Measurements from ENCODE around the gene RNF113A. TPM values are rescaled to one million over a fixed set of nuclear protein-coding genes. Genes with fewer than 3 reads are reported as not detected.
A peak's percentile ranks its signal among the peaks of the same experiment; 100 is the strongest.
"Not testable (repeated sequence)": the region's sequence is repeated elsewhere in the genome, so short reads cannot be mapped to it uniquely, and the experiment has no call there.

RNF113A gene
- 10 to 100 TPM in 2 of 10 donors, 1 to 10 TPM in 8; 7.9 to 11.3 (median 8.9) TPM for polyA plus RNA-seq (ENCODE audit: insufficient read length in 10 of 10)
- long read RNA-seq, donor 1, transcript RNF113A-201 (1 exons, 1,353 nt): major isoform, 11 of 11 reads
- long read RNA-seq, donor 1, partial matches to known transcripts: 0 of 11 reads
- long read RNA-seq, donor 1, other reads (novel, unspliced or antisense): 0 of 11 reads
- long read RNA-seq, donor 2, transcript RNF113A-201 (1 exons, 1,353 nt): major isoform, 7 of 7 reads
- long read RNA-seq, donor 2, partial matches to known transcripts: 0 of 7 reads
- long read RNA-seq, donor 2, other reads (novel, unspliced or antisense): 0 of 7 reads
- long read RNA-seq, donor 3: 0 reads
- long read RNA-seq, donor 4, transcript RNF113A-201 (1 exons, 1,353 nt): major isoform, 10 of 10 reads
- long read RNA-seq, donor 4, partial matches to known transcripts: 0 of 10 reads
- long read RNA-seq, donor 4, other reads (novel, unspliced or antisense): 0 of 10 reads
- long read RNA-seq, donor 5, transcript RNF113A-201 (1 exons, 1,353 nt): major isoform, 10 of 10 reads
- long read RNA-seq, donor 5, partial matches to known transcripts: 0 of 10 reads
- long read RNA-seq, donor 5, other reads (novel, unspliced or antisense): 0 of 10 reads
- long read RNA-seq, donor 6, transcript RNF113A-201 (1 exons, 1,353 nt): major isoform, 14 of 14 reads
- long read RNA-seq, donor 6, partial matches to known transcripts: 0 of 14 reads
- long read RNA-seq, donor 6, other reads (novel, unspliced or antisense): 0 of 14 reads
- long read RNA-seq, donor 7, transcript RNF113A-201 (1 exons, 1,353 nt): major isoform, 5 of 5 reads
- long read RNA-seq, donor 7, partial matches to known transcripts: 0 of 5 reads
- long read RNA-seq, donor 7, other reads (novel, unspliced or antisense): 0 of 5 reads
- long read RNA-seq, donor 8, partial matches to known transcripts: 0 of 4 reads
- long read RNA-seq, donor 8, other reads (novel, unspliced or antisense): 0 of 4 reads
- long read RNA-seq, donor 9, partial matches to known transcripts: 92 of 93 reads
- long read RNA-seq, donor 9, other reads (novel, unspliced or antisense): 0 of 93 reads

DNA sequence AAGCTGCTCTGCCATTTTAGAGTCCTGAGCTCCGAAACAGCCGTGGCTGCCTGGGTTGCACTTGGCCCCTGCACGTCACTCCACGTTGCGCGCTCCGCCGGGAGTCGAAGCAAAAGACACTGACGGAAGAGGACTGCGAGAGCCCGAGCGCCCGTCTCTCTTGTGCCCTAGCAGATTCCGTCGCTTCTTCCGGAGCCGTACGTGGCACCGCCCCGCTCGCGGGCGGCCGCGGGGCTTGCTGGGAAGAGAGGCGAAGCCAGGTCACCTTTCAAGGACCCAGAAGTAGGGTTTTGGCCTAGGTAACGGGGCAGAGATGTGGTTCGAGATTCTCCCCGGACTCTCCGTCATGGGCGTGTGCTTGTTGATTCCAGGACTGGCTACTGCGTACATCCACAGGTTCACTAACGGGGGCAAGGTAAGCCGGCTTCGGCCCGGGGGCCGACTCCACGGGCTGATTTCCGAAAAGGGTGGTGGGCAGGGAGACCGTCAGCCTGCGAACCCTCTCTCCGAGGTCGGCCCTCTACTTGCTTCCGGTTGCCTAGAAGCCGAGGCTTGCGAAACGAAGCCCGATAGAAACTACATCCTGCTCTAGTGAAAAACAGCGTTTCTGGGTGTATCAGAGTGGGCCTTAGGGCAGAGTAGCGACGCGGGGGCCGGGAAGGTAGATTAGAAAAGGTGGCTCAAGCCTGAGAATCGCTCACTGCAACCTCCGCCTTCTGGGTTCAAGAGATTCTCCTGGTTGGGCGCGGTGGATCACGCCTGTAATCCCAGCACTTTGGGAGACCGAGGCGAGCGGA is at the start of gene RNF113A, which contains the start of gene NDUFA1:
RNF113A (minus strand) TSS at position 135 of the 797 bp plus-strand sequence; CDS start at position 15, 120 bp downstream.
NDUFA1 (plus strand) TSS at position 234 of the 797 bp plus-strand sequence; CDS start at position 314, 80 bp downstream.
- peak; percentile 77 to 92 (median 87) for DNase-seq

DNA sequence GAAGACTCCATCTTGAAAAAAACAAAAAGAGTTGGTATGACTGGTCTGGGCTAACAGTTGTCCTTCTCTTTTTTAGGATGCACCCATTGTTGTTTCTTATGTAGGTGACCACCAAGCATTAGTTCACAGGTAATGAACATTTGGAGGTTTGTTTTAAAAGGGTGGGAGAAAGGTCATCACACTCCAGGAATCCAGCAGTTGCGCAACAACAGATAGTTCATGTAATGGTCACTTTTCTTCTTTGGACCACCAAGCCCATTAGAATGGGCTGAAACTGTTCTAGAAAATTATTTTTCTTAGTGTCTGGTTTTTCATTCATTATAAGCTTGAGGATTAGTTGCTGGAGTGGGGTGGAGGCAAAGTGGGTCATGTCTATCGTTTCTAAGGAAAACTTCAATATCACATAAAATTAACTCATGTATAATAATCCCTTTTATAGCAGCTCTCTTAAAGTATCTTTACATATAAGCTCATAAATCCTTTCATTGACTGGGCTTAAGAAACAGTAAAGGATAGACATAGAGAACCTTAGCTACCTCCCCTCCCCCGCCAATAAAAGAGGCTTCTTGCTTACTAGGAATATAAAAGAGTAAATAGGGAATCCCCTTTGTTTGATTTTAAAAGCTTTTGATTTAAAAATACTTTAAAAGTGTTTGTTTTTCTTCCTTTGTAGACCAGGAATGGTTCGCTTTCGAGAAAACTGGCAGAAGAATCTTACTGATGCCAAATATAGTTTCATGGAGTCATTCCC is 48.5 kb upstream of the RNF113A start:
- no peak for DNase-seq

DNA sequence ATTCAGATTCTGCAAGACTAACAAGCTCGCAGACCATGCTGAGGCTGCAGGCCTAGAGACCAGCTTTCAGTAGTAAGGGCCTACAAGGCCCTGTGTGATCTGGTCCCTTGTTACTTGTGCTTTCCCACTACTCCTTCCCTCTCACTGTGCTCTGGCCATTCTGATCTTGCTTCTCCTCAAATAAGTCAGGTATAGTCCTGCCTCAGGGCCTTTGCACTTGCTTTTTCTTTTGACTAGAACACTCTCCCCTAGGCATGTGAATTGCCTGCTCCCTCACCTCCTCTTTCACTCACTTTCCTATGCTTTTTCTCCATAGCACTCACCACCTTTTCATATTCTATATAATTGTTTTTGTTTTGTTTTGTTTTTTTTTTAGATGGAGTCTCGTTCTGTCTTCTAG is 46.3 kb upstream of the RNF113A start:
- no peak for DNase-seq

DNA sequence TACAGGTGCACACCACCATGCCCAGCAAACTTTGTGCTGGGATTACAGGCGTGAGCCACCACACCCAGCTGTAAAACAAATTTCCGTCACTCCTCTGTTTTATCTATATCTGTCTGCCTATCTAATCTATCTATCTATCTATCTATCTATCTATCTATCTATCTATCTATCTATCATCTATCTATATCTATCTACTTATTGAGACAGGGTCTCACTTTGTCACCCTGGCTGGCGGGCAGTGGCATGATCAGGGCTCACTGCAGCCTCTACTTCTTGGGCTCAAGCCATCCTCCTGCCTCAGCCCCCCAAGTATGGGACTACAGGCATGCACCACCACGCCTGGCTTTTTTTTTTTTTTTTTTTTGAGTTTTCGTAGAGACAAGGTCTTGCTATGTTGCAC is 44.8 kb upstream of the RNF113A start:
- DNase-seq: no peak

DNA sequence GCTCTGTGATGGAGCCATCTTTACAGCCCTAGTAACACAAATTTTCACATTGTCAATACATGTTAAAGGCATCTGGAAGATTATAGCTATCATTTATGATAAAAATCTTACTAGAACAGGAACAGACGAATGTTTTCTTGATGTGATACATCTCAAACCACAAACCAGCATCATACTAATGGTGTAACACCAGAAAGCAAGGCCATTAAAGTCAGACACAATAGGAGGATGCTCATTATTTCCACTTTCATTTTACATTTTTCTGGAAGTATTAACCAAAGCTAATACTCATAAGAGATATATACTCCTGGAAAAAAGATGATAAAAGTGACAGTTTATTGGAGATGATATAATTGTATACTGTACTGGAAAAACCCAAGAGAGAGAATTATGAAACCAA is 29.4 kb upstream of the RNF113A start:
- DNase-seq: no peak

DNA sequence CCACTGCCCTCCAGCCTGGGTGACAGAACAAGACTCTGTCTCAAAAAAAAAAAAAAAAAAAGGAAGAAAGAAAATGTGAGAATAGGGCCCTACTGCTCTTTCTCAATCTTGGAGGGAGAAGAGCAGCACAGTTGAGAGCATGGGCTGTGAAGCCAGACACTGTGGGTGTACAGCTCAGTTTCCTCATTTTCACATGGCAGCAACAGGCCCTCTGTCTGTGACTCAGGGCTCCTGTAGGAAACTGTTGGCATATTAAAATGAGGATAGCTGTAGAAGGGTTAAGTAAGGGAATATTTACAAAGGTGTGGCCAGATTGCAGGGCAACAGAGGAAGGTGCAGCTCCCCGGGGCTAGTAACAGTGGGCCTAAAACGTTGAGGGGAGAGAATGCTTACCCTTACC is 27.6 kb upstream of the RNF113A start:
- no peak for DNase-seq

DNA sequence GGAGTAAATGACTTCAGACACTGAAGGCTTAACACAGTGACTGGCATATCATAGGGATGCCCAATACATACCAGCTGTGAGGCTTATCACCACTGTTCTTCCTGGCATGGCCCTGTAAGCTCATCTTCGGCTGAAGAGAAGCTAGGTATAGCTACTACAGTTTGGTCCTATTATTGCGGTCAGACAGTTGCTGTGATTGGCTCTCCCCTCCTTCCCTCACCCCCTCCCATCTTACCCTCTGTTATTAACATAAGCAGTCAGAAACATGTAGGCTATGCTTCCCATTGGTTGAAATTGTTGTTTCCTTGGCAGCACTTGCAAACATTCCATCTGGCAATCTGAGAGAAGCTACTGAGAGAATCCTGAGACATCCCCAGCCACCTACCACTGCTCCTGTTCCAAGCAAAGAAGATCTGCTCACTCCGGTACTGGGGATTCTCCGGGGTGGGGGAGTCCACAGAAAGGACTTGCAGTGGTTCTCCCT is 24.4 kb upstream of the RNF113A start, which contains the start of gene AKAP14:
AKAP14 (plus strand) TSS at position 51 of the 484 bp plus-strand sequence. CDS start 7,331 bp downstream, outside the sequence.
- DNase-seq: no peak

DNA sequence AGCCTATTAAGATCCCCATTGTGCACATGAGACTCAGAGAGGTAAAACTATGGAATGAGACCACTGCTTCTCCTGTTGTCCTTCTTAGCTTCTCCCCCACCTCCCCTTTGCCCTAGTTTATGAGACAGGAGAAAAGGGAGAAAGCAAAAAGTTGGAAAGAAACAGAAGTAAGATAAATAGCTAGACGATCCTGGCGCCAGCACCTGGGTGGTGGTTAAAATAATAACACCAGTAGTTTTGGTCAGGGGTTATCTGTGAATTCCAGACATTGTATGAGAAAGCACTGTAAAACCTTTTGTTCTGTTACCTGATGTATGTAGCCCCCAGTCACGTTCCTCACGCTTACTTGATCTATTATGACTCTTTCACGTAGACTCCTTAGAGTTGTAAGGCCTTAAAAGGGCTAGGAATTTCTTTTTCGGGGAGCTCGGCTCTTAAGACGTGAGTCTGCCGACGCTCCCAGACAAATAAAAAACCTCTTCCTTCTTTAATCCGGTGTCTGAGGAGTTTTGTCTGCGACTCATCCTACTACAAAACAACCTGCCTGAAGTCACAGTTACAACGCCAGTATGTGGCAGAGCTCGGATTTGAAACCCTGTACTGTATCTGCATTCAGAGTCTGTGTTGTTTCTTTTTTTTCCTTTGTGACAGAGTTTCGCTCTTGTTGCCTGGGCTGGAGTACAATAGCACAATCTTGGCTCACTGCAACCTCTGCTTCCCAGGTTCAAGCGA is 20.6 kb upstream of the RNF113A start:
- not testable (repeated sequence) for DNase-seq

DNA sequence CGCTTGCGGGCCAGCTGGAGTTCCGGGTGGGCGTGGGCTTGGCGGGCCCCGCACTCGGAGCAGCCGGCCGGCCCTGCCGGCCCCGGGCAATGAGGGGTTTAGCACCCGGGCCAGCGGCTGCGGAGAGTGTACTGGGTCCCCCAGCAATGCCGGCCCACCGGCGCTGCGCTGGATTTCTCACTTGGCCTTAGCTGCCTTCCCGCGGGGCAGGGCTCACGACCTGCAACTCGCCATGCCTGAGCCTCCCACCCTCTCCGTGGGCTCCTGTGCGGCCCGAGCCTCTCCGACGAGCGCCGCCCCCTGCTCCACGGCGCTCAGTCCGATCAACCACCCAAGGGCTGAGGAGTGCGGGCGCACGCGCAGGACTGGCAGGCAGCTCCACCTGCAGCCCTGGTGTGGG is 19.1 kb upstream of the RNF113A start:
- DNase-seq: not testable (repeated sequence)

DNA sequence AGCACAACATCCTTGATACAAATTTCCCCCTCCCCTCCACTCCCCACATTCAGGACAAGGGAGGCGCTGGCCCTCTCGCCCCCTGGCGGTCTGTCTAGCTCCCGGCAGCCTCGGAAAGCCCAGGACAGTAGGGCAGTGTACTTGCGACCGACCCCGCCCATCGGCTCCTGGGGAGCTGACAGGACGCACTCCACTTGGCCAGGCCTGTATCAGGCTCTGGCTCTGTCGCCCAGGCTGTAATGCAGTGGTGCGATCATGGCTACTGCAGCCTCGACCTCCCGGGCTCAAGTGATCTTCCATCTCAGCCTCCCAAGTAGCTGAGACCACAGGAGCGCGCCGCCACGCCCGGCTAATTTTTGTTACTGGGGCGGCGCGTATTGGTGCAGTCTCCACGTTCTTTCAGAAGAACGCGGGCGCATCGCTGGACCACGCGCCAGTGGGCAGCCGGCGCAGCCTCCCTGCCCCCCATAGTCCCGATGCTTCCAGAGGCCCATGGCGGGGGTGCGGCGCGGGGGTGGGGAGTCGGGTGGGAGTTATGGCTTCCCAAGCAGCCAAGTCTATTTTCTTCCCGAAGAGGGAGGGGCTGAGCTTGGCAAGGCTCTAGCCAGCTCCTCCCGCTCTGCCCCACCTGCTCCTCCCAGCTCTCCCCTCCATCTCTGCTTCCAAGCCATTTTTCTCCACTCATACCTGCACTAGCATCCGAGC is 16.3 kb upstream of the RNF113A start:
- DNase-seq: peak; percentile 10 to 49 (median 28)

DNA sequence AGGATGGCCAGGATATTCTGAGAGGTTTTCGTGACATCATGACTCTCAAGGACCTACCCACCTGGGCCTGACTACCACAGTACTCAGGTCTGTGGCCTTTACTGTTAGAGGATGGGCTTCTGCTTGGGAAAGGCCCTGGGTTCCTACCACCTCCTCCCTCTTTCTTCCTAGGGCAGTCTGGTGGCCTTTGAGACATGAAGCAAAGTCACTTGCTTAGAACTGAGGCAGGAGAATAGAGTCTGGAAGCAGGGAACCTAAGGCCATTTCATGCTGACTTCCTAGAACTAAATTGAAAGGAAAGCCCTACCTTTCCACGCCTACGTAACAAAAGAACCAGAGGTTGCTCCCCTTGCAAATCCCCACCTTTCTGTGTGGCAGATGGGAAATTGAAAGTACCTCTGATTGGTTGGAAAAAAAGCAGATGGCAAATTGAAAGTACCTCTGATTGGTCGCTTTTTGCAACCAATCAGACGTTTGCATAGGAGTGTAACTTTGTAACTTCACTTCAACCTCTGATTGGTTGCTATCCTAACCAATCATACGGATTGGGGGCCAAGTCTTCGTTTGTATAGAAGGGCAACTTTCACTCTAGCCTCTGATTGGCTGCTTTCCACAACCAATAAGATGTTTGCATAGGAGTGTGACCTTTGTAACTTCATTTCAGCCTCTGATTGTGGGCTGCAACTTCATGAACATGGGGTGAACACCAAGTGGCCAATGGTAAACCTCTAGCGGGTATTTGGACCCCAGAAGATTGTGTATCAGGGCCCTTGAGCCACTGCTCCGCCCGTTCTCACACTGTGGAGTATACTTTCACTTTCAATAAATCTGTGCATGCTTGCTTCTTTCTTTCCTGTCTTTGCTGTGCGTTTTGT is 14.3 kb upstream of the RNF113A start:
- DNase-seq: no peak

DNA sequence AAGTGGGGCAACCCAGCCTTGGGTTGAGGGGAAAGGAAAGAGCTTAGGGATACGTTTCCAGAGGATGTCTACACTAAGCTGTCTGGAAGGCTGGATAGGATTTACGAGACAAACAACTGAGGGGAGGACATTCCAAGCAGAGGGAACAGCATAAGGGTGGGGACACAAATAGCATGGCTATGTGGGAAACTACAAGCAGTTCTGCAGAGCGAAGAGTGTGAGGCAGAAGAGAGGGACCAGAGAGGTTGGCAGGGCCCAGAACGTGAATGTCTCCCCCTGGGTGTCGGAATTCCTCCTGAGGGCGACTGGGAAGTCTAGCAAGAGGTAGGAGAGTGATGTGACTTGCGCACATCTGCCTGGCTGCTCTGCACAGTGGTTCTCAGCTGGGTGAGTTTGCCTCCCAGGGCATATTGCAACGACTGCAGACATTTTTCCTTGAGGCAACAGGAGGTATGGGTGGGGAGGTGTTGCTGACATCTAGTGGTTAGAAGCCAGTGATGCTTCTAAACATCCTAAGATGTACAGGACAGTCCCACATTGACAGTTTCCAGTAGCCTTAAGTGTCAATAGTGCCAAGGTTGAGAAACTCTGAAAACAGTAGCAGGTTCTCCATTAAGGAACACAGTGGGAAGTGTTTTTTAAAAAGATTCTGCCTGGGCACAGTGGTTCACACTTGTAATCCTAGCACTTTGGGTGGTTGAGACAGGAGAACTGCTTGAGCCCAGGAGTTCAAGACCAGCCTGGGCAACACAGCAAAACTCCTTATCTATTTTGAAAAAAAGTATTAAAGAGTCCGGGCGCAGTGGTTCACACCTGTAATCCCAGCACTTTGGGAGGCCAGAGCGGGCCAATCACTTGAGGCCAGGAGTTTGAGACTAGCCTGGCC is 9.3 kb upstream of the RNF113A start:
- peak; percentile 22 to 54 (median 33) for DNase-seq

DNA sequence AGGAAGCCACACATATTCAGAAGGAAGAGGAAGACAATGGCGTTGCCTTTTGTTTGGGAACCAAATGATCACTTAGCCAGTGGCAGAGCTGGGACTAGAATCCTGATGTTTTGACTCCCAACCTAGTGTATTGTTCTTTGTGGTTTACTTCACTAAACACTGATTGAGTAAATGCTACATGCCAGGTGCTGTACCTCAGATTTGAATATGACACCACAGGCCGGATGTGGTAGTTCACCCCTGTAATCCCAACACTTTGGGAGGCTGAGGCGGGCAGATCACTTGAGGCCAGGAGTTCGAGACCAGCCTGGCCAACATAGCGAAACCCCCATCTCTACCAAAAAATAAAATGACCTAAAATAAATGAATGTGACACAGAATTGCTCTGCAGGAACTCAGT is 8.5 kb upstream of the RNF113A start:
- no peak for DNase-seq

DNA sequence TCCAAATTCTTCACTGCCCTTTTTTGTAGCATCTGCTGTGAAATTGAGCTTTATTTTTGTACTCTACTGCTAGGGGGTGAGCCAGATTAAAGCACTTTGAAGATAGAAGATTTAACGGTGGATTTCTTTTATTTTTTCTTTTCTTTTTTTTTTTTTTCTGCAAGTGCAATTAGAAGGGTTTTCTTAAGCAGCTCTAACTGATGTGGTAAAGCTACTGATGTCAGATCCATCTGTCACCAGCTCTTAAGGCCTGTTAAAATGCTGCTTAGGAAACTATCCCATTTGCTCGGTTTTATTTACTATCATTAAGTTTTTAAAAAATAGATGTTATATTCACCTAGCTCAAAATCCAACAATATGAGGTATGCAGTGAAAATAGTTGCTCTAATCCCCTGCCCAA is 7.2 kb upstream of the RNF113A start:
- no peak for DNase-seq

DNA sequence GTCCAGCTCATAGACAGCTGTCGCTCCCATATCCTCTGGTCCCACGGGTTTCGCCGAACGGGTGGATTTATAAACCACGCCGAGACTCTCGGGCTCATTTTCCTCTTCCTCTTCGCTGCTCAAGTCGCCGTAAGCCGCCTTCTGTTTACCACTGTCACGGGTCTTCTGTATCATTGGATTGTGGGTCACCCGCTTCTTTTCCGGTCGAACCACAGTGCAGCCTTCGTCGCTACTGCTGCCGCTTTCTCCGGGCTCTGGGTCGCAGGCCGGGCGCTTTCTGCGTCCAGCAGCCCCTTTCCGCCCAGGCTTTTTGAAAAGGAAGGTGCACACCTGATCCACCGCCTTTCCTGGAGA is 311 bp downstream of the RNF113A start:
- DNase-seq: no peak

DNA sequence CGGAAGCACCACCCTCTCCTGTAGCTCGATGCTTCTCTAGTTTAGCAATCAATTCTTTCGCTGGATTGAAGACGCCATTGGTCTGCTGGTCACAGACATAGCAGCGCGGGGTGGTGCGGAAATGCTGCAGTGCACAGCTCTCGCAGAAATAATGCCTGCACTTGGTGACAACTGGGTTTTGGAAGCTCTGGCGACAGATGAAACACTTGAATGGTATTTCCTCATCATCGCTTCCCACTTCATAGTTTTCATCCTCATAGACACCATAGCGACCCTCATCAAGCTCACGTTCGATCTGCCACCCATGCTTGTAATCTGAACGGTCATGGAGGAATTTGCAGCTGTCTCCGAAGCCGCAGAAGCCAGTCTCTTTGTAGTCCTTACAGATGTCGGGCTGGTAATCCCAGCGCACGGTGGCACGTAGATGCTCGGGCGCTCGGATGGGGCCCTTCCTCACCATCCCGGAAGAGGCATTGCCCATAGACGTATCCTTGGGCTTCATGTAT is 854 bp downstream of the RNF113A start:
- DNase-seq: peak in 1 of 3 donors; percentile 27

DNA sequence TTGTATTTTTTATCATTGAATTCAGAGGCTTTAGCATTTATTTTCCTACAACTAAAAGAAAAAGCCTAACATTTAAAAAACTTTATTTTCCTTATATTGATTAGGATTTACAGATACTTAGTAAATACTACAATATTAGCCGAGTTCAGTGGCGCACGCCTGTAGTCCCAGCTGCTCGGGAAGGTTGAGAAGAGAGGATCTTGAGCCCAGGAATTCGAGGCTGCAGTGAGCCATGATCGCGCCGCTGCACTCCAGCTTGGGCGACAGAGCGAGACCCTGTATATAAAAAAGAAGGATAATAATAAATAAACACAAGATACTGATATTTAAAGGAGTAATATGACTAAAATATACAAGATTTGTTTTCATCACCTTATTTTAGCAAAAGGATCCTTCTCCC is 18.1 kb downstream of the RNF113A start:
- peak in 1 of 3 donors; percentile 17 for DNase-seq

Data from muscle of back (tissue), 13 donors.